IPS DF 6.9 (cell line): ENCODE measurements around the gene LPIN2.
"Not testable (repeated sequence)": the region's sequence is repeated elsewhere in the genome, so short reads cannot be mapped to it uniquely, and the experiment has no call there.

ENCODE experiments used
- DNase-seq: peaks from one replicate; pipeline ENCODE4 v3.0.0-alpha.2; 2013; ENCODE audit warnings: low read depth, low spot score
- H3K27ac ChIP-seq: one replicate; pipeline ENCODE4 v1.5.1; 2013; ENCODE audit warnings: low read length, control low read depth
- H3K27me3 ChIP-seq: 2 replicates; pipeline ENCODE4 v1.6.1; 2013; ENCODE audit warnings: mild to moderate bottlenecking, low read length; ENCODE audit not compliant: control insufficient read depth, insufficient read depth
- H3K36me3 ChIP-seq: 2 replicates; pipeline ENCODE4 v1.6.1; 2013; ENCODE audit warnings: low read length; ENCODE audit not compliant: control insufficient read depth, insufficient read depth
- H3K4me1 ChIP-seq: 2 replicates; pipeline ENCODE4 v1.6.1; 2013; ENCODE audit warnings: low read length; ENCODE audit not compliant: control insufficient read depth, insufficient read depth
- H3K4me3 ChIP-seq: 2 replicates; pipeline ENCODE4 v1.5.1; 2013; ENCODE audit warnings: mild to moderate bottlenecking, low read length
- H3K9me3 ChIP-seq: 2 replicates; pipeline ENCODE4 v1.6.1; 2013; ENCODE audit warnings: low read length, inconsistent platforms; ENCODE audit not compliant: control insufficient read depth, insufficient read depth
- WGBS: extraction: QIAGEN DNeasy Blood & Tissue Kit; methylation state at CpG from one replicate; pipeline ENCODE4 v1.1.7; 2013; ENCODE audit warnings: mixed read lengths, missing lambda C conversion rate; ENCODE audit not compliant: insufficient read length, insufficient coverage; 5-methylcytosine and 5-hydroxymethylcytosine counted together

Gene LPIN2

DNA sequence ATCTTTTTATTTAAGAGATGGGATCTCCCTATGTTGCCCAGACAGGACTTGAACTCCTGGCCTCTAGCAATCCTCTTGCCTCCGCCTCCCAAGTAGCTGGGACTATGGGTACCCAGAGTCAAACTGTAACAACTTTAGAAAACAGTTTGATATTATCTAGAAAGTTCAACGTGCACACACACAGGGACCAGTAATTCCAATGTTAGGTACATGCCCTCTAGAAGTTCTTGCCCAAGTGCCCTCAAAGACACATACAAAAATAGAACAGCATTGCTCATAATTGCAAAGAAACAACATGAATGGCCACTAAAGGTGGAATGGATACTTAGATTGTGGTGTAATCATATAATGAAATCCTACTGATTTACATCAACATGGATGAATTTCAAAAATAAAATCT, 12.6 kb upstream of the LPIN2 start:
- Histone ChIP-seq H3K27ac (no peak overlapping the region), H3K27me3 (no peaks in the 10 kb centered on the region), H3K9me3 (no peaks in the 10 kb centered on the region), H3K36me3 (no peaks in the 10 kb centered on the region), H3K4me1 (no peaks in the 10 kb centered on the region), H3K4me3 (no peak overlapping the region)
- no peak for DNase-seq
- WGBS, result no CpG with 5 or more reads among the region's 2 CpGs

- not testable (repeated sequence) for H3K9me3 ChIP-seq, H3K36me3 ChIP-seq, H3K4me1 ChIP-seq, H3K27ac ChIP-seq, DNase-seq, H3K4me3 ChIP-seq, H3K27me3 ChIP-seq
- no CpG with 5 or more reads among the region's 5 CpGs for WGBS
Observed at GRCh38 chr18:3023603-3024002, 10.7 kb upstream of the LPIN2 start.

- WGBS, result no CpG with 5 or more reads among the region's 3 CpGs
- H3K4me1 ChIP-seq, result no peaks in the 10 kb centered on the region
- no peak overlapping the region for H3K4me3 ChIP-seq
- H3K36me3 ChIP-seq, result no peaks in the 10 kb centered on the region
- DNase-seq, result no peak
- H3K9me3 ChIP-seq, result no peaks in the 10 kb centered on the region
- H3K27ac ChIP-seq, result no peak overlapping the region
- H3K27me3 ChIP-seq, result no peaks in the 10 kb centered on the region
Observed at GRCh38 chr18:3016585-3017297, 3.8 kb upstream of the LPIN2 start.

- H3K4me1 ChIP-seq, result no peaks in the 10 kb centered on the region
- DNase-seq, result no peak
- H3K36me3 ChIP-seq, result no peaks in the 10 kb centered on the region
- H3K9me3 ChIP-seq, result no peaks in the 10 kb centered on the region
- no CpG with 5 or more reads among the region's 4 CpGs for WGBS
- no peaks in the 10 kb centered on the region for H3K27me3 ChIP-seq
- no peak overlapping the region for H3K4me3 ChIP-seq
- no peak overlapping the region for H3K27ac ChIP-seq
Observed at GRCh38 chr18:3015851-3016250, 2.9 kb upstream of the LPIN2 start.

- no peak overlapping the region for H3K27ac ChIP-seq
- H3K9me3 ChIP-seq, result no peaks in the 10 kb centered on the region
- no peaks in the 10 kb centered on the region for H3K4me1 ChIP-seq
- no peak for DNase-seq
- H3K27me3 ChIP-seq, result no peaks in the 10 kb centered on the region
- H3K4me3 ChIP-seq, result no peak overlapping the region
- WGBS, result no CpG with 5 or more reads among the region's 4 CpGs
- H3K36me3 ChIP-seq, result no peaks in the 10 kb centered on the region
Observed at GRCh38 chr18:3015204-3015592, 2.3 kb upstream of the LPIN2 start.

- Histone ChIP-seq H3K27me3 (no peaks in the 10 kb centered on the region), H3K27ac (no peak overlapping the region), H3K4me1 (no peaks in the 10 kb centered on the region), H3K9me3 (no peaks in the 10 kb centered on the region), H3K4me3 (no peak overlapping the region), H3K36me3 (no peaks in the 10 kb centered on the region)
- WGBS, result no CpG with 5 or more reads among the region's 7 CpGs
- DNase-seq, result no peak
Observed at GRCh38 chr18:3014503-3015203, 1.7 kb upstream of the LPIN2 start.

DNA sequence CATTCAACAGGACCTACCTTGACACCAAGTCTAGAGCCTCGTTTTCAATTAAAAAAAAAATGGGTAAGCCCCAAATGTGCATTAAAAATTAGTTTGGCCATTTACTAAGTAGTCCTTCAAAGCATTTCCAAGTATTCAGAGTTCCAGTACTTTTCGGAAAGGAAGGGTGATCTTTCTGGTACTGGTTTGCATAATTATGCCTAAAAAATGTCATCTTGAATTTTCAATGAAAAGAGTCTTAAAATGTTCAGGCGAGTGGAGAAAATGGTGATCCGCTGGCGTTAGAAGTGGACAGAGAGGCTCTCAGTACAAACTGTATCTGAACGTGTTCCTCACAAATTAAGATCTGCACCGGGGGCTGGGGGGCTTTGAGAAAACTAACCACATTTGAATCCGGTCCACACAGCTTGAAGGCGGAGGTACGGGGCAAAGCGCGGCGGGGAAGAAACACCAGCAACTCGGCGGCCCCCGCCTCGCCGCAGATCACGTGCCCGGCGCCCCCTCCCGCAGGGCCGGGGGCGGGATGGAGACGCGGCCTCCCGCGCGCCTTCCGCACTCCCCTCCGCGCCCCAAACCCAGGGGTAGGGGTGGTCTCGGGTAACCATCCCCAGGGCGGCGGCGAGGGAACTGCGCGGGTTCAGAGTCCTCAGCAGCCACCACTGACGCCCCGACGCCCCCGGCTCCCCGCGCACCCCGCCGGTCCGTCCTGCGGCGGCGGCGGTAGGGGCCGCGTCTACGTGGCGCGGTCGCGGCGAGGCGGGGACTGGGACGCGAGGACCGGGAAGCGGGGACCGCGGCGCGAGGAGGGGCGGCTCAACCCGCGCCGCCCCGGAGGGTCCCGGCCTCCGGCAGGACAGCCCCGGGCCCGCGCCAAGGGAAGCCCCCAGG, 564 bp downstream of the LPIN2 start:
- DNase-seq, result no peak
- Histone ChIP-seq H3K4me1 (no peaks in the 10 kb centered on the region), H3K27me3 (no peaks in the 10 kb centered on the region), H3K36me3 (no peaks in the 10 kb centered on the region), H3K9me3 (no peaks in the 10 kb centered on the region), H3K27ac (no peak overlapping the region), H3K4me3 (peak overlapping the region; percentile 69)
- no CpG with 5 or more reads among the region's 78 CpGs for WGBS

- Histone ChIP-seq H3K4me3 (no peak overlapping the region), H3K4me1 (no peaks in the 10 kb centered on the region), H3K27me3 (no peaks in the 10 kb centered on the region), H3K27ac (no peak overlapping the region), H3K9me3 (no peaks in the 10 kb centered on the region), H3K36me3 (no peaks in the 10 kb centered on the region)
- DNase-seq, result no peak
- WGBS, result no CpG with 5 or more reads among the region's 4 CpGs
Observed at GRCh38 chr18:3010086-3010485, 2.9 kb downstream of the LPIN2 start.

DNA sequence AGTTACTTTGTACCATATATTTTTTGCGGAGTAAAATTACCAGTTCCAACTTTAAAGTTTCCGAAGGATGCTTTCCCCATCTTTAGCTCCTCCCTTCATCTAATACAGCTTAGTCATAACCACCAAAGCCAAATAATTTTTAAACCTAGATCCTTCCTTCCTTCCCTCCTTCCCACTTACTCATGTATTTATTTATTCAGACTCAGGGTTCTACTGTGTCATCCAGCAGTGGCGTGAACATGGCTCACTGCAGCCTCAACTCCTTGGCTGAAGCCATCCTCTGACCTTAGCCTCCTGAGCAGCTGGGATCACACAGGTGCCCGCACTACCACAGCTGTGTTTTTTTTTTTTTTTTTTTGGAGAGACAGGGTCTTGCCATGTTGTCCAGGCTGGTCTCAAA, 4.4 kb downstream of the LPIN2 start:
- no peaks in the 10 kb centered on the region; the same call in 1 of the 2 replicates for H3K36me3 ChIP-seq
- no peak overlapping the region for H3K4me3 ChIP-seq
- no CpG with 5 or more reads among the region's 4 CpGs for WGBS
- H3K27me3 ChIP-seq, result no peaks in the 10 kb centered on the region
- H3K27ac ChIP-seq, result no peak overlapping the region
- no peak for DNase-seq
- H3K9me3 ChIP-seq, result peaks cover 3% of the 10 kb centered on the region
- H3K4me1 ChIP-seq, result no peaks in the 10 kb centered on the region

DNA sequence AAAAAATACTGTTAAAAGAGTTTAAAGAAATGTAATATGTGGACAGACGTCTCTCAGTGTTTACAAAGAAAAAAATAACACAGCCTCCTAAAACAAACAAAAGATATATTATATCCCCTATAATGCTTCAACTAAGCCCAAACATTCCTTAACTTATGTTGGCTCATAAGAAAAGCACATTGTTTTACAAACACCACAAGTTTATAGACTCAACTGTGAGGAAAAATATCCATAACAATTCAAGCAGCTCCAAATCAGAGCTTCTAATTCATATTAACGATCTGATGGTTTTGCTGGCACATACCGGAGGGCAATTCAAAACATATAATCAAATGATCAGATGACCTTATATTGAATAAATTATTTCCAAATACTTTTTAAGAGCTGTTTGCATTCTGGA, 5.5 kb downstream of the LPIN2 start:
- no peaks in the 10 kb centered on the region; the same call in 1 of the 2 replicates for H3K36me3 ChIP-seq
- no peak overlapping the region for H3K27ac ChIP-seq
- H3K9me3 ChIP-seq, result peaks cover 3% of the 10 kb centered on the region
- no peaks in the 10 kb centered on the region for H3K4me1 ChIP-seq
- DNase-seq, result no peak
- no peak overlapping the region for H3K4me3 ChIP-seq
- no peaks in the 10 kb centered on the region for H3K27me3 ChIP-seq
- no CpG with 5 or more reads among the region's 3 CpGs for WGBS
